HG02981 (cell line): ENCODE results near the gene ZNF576.
"Not testable (repeated sequence)": the region's sequence is repeated elsewhere in the genome, so short reads cannot be mapped to it uniquely, and the experiment has no call there.

ENCODE experiments used
- ATAC-seq: cut with Tn5 transposase; IDR thresholded peaks from one replicate; pipeline ENCODE4 v1.9.1; 2021; ENCODE audit warnings: mild to moderate bottlenecking, moderate library complexity; ENCODE audit not compliant: unreplicated experiment

The ZNF576 gene, protein sequence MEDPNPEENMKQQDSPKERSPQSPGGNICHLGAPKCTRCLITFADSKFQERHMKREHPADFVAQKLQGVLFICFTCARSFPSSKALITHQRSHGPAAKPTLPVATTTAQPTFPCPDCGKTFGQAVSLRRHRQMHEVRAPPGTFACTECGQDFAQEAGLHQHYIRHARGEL

DNA sequence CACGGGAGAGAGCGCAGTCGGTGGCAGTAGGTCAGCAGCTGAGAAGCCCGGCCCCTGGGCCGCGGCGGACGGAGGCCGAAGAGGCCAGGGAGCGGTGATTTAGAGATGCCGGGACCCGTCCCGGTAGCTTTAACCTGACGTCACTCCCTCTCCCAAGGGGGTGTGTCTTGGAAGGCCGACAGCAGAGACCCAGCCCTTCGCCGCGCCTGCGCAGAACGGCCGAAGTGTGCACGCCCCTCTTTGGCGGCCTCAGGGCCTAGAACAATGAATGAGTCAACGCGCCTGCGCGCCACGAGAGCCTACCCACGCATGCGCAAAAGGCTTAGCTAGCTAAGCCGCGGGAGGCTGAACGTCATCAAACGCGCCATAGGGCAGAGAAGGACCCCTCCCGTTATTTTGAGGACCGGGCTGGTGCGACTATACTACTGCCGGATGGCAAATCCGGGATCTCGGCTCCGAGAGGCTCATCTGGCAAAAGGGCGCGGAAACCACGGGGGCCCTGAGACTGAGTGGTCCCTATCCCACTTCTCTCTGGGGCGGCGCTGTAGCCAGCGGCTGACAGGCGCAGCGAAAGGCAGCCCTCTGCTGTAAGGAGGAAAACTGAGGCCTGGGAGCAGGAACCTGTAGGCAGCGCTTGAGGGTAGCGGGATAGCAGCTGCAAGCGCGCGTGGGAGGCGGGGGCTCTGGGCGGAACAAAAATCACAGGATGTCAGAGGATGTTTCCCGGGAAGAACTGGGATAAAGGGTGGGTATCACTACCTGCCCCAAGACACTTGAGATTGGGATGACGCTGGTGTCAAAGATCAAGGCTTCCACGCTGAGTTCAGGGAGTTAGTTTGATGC, at the start of gene ZNF576, which contains the start of gene IRGQ:
Gene ZNF576 (plus strand): TSS at position 597 of the 843 bp plus-strand sequence. CDS start 514 bp downstream, outside the sequence.
Gene IRGQ (minus strand): TSS at position 136 of the 843 bp plus-strand sequence. CDS start 796 bp downstream, outside the sequence.
- ATAC-seq: peak; percentile 74

DNA sequence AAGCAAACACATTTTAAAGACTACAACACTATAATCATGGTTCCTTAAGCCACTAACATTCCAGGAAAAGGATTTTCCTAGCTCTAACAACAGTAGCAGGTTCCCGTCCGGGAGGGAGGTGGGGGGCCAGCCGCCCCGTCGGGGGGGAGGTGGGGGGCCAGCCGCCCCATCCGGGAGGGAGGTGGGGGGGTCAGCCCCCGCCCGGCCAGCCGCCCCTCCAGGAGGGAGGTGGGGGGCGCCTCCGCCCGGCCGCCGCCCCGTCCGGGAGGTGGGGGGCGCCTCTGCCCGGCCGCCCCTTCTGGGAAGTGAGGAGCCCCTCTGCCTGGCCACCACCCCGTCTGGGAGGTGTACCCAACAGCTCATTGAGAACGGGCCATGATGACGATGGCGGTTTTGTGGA, 48.5 kb upstream of the ZNF576 start:
- ATAC-seq: not testable (repeated sequence)

DNA sequence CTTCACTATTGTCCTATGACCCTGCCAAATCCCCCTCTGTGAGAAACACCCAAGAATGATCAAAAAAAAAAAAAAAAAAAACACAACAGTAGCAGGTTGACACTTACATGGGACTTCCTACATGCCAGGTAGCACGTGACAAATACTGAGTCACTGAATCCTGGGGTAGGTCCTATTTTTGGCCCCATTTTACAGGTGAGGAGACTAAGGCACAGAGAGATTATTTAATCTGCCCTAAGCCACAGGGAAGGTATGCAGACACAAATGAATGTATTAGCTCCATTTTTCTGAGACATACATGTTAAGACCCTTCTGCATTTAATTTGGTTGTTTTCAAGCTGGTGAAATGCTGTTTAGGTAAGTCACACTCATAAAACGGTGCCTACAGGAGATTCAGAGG, 47.7 kb upstream of the ZNF576 start:
- ATAC-seq: no peak

DNA sequence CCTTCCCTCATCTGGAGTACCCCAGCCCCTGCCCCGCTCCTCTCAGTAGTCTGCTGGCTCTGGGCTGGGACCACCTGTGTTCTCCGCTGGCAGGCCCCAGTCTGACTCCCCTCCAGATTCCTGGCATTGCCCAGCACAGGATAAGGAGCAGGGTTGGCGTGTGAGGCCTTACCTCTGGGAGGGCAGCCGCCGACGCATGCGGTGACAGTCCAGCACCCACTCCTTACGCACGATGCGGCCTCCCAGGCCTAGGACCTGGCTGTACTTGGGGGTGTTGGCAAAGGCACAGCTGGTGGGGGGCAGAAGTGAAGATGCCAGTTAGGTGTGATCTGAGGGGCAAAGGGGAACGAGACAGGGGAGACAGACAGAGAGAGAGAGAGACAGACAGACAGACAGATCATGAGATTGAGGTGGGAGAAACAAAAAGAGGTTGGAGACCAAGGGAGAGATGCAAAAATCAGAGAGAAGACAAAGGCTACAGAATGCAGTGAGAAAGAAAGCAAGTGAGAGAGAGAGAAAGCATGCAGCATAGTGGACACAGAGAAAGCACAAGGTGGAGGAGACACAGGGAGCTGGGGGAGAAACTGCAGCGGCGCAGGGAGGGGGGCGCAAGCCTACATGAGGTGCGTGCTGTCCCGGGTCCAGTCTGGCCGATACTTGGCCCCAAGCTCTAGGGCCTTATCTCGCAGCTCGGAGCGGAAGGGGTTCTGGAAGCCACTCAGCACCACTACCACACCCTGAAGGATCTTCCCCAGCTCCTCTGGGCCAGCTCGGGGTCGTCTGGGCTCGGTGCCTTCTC, 44.8 kb upstream of the ZNF576 start:
- ATAC-seq: no peak

DNA sequence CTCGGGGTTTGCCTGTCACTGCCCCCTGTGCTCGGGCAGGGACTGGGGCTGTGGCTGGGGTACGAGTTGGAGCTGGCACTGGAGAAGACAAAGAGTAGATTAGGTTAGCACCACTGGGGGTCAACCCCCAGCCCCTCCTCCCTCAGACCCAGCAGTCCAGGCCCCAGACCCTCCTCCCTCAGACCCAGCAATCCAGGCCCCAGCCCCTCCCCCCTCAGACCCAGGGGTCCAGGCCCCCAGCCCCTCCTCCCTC, 44.3 kb upstream of the ZNF576 start:
- ATAC-seq: no peak

DNA sequence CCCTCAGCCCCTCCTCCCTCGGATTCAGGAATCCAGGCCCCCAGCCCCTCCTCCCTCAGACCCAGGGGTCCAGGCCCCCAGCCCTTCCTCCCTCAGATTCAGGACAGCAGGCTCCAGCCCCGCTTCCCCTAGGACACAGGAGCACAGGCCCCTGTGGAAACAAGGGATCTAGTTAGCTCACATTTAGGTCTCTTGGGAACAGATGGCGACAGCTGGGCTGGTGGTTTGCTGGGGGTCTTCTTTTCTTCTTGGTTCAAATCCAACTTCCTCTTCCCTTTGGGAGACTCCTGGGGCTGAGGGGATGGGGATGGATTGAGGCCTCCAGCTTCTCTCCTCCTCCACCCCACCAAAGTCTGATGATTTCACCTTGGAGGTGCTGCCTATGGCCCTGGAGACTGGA, 43.8 kb upstream of the ZNF576 start:
- no peak for ATAC-seq

DNA sequence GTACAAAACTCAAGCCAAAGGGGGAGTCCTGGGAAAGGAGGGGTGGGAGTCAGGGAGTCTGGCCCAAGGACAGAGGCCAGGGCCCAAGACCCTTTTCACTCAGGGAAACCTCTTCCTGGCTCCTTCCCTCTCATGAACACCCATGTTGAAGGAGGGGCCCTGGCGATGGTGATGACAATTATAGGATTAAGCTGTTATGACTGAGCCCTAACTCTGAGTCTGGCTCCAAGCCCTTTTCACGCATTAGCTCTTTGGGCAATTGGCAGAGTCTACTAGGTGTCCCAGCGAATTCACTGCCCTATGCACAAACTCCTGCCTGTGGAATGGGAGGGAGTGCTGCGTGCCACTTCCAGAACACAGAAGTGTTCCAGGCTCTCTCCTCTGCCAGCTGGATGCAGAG, 42.7 kb upstream of the ZNF576 start:
- ATAC-seq: no peak

DNA sequence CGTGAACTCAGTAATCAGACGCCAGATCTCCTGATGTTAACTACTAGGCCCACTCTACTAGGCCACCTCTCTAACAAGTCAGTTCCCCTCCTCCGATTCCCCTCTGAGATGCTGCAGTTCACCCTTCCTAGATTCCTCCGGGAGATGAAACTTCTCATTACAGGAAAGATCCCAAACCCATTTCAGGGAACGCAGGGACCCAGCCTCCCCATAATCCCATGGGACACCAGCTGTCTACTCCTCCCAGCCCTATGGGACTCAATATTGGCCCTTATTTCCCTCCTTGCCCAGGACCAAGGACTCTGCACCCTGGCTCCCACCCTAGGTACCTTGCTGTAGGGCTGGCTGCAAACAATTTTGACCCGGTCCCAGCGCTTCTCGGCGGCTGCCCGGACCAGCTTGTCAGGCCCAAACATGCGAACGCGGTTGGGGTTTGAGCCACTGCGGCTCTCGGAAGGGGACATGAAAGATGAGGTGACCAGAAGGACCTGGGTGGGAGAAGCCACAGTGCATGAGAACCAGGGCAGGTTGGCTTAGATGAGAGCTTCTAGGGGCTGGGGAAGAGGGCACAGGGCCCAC, 42.0 kb upstream of the ZNF576 start:
- no peak for ATAC-seq

DNA sequence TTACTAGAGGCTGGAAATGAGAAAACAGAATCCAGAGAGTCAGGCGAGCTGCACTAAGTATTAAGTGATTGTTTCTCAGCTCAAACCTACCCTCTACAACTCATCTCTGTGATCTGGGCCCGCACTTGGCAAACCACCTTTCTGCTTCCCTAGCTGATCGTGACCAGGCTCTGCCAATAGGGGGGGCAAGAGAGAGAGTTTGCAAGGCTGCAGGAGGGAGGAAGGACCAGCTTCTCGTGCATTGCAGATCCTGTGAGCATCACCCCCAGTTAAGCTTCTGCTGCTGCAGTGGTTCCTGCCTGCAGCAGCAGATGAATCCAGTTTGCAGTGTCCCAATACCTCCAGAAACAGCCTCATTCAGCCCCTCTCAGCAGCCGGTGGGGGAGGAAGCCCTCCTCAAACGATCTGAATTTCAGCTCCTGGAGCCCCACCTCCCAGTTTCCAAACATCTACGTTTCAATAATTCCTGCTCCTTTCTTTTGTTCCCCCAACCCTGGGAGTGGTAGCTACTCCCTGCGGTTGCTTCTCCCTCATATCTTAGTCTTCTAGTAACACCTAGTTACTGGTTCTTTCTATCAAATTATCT, 41.1 kb upstream of the ZNF576 start:
- ATAC-seq: no peak

DNA sequence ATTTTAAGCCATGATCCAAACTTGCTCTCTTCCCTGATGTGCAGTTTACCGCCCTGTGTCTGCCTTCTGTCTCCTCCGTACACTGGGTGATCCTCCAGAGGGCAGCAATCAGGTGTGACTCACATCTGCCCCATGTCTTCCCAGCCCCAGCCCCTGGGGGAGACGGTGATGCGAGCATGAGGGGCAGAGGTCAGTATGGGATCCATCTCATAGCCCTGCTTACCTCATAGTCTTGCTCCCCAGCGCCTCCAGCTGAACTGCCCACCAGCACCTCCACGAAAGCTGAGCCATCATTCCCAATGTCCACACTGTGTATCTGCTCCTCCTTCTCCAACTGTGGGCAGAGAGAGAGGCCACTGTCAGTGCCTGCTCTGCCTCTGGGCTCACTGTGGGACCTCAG, 35.7 kb upstream of the ZNF576 start:
- no peak for ATAC-seq

DNA sequence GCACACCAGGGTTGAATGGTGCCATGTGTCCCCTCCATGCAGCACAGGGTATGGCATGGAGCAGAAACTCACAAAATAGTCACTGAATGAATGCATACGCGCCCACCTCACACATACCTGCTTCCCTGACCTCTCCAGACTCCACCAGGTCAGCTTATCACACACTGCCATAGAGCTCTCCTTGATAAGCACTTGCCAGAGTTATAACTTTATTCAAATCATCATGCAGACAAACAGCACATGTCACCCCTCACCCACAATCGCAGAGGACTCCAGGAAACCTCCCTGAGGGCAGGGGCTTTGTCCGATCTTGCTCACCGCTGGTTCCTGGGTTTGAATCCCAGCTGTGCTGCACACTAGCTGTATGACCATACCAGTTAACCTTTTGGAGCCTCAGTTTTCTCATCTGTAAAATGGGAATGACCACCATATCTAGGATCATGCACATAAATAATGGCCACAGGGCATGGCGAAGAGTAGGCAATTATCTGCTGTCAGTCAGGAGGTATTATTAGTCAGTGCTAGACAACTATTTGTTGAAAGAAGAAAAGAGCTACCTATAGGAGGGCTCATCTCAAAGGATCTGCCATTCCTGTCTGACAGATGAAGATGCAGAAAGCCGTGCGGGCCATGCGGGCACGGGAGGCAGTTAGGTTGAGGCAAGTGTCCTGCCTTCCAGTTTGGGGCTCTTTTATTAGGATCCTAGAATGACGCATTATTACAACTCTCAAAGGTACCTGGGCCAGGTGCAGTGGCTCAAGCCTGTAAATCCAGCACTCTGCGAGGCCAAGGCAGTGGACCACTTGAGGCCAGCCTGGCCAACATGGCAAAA, 35.0 kb upstream of the ZNF576 start:
- ATAC-seq: no peak

DNA sequence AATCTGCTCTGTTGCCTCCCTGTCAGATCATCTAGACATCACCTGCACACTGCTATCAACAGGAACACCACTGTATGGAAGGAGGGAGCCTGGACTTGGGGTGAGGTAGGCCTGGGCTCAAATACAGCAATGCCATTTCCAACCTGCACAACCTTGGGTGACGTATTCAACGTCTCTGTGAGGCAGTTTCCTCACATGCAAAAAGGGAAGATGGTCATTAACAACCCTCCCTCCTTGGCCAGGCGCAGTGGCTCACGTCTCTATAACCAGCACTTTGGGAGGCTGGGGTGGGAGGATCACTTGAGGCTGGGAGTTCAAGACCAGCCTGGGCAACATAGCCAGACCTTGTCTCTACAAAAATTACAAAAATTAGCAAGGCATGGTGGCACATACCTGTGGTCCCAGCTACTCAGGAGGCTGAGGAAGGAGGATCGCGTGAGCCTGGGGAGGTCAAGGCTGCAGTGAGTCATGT, 34.1 kb upstream of the ZNF576 start:
- no peak for ATAC-seq

DNA sequence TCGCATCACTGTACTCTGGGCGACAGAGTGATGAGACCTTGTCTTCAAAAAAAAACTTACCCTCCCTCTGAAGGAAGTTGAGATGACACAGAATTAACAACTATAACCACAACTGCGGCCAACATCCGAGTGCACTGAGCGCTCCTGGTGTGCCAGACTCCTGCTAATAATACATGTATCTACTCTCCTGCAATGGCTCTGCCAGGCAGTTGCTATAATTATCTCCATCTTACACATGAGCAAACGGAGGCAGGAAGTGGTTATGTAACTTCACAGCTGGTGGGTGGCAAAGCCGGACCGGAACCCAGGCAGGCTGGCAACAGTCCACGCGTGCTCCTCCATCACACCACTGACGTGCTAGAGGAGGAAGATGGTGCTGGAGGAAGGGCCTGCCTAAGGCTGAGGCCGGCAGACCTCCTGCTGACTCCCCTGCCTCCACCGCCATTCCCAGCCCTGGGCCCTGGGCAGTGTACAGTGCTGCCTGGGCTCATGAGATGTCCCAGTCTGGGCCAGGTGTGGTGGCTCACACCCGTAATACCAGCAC, 33.6 kb upstream of the ZNF576 start:
- peak; percentile 75 for ATAC-seq

DNA sequence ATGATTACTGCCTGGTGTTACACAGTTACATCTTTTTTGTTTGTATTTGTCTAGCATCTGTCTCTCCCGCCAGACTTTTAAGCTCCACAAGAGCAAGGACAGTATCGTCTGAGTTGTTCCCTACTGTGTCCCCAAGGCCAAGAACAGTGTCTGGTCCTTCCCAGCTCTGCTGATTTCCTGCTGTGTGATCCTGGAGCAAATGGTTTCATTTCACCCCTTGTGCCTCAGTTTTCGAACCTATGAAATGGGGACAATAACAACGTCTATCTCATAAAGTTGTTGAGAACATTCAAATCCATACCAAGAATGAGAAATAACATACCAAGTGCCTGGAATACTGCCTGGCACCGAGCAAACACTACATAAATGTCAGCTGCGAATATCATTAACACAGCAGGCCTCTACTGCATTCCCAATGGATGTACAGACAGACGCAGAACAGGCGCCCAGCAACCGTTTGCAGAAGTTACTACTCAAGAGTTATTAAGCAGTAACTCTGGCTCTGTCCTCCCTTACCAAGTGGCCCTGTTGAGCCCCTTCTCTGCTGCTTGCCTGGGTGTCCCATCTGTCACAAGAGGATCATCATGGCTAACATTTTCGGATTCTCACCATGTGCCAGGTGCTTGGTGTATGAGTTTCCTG, 32.5 kb upstream of the ZNF576 start:
- no peak for ATAC-seq

DNA sequence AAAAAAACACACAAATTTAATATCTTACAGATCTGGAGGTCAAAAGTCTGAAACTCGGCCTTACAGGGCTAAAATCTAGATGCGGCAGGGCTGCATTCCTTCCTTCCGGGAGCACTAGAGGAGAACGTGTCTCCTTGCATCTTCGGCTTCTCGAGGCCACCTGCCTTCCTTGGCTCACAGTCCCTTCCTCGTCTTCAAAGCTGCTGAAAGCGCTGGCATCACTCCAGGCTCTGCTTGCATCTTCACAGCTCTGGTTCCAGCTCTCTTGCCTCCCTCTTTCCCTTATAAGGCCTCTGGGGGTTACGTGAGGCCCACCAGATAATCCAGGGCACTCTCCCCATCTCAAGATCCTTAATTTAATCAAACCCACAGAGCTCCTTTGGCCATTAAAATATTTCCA, 31.6 kb upstream of the ZNF576 start:
- ATAC-seq: no peak

DNA sequence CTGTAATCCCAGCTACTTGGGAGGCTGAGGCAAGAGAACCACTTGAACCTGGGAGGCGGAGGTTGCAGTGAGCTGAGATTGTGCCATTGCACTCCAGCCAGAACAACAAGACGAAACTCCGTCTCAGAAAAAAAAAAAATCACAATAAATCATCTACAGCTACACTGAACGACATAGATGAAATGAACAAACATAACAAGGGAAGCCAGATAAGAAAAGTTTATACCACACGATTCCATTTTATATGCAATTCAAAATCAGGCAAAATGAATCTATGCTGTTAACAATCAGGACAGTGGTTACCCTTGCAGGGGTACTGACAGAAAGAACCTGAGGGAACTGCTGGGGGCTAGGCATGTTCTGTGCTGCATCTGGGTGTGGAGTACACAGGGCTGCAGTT, 26.7 kb upstream of the ZNF576 start:
- ATAC-seq: no peak

DNA sequence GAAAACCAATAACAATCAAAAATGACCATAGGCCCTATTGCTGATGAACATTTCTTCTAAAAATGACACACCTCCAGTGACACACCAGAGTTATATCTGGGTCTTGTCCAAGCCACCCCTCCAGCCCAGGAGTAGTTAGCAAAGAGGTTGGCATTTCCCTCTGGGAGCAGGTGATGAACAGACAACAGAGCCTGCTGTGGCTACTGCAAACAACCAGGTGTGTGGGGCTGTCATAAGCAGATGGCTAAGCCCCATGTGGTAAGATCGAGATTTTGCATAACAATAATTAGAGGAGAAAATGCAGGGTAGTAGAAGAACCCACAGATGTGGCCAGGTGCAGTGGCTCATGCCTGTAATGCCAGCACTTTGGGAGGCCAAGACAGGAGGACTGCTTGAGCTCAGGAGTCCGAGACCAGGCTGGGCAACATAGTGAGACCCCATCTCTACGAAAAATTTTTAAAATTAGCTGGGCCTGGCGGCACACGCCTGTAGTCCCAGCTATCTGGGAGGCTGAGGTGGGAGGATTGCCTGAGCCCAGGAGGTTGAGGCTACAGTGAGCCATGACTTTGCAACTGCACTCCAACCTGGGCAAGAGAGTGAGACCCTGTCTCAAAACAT, 26.1 kb upstream of the ZNF576 start:
- ATAC-seq: no peak

DNA sequence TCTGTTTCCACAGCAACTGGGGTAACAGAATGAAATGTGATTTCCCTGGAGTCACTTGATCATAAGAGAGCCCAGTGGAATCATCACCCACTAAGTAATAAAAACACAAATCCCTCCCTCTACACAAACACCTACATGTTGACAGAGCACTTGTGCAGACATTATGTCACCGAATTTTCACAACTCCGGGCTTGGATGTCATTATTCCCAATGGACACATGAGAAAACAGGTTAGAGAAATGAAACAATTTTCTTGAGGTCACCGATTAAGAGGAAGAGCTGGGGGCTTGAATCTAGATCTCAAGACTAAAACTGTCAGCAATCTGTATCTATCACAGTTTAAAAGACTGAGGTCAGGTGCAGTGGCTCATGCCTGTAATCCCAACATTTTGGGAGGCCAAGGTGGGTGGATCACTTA, 24.2 kb upstream of the ZNF576 start:
- ATAC-seq: no peak
